Cardiac fibroblast (primary cell): Measurements from ENCODE around the gene TRIM74.
A peak's percentile ranks its signal among the peaks of the same experiment; 100 is the strongest.
"Not testable (repeated sequence)": the region's sequence is repeated elsewhere in the genome, so short reads cannot be mapped to it uniquely, and the experiment has no call there.

Source experiments
- DNase-seq, 2 donors: peaks; one replicate each; pipeline versions ENCODE4 v3.0.0 to v3.0.0-alpha.2; 2010; ENCODE audit warnings: low read depth in 2 of 2
- H3K4me3 ChIP-seq, 2 donors: replicated peaks in 1 of 2; 1 replicate in 1 of 2; 2 replicates in 1 of 2; pipeline ENCODE4 v1.5.1; 2011; ENCODE audit warnings: low read depth in 2 of 2, low read length in 2 of 2, mild to moderate bottlenecking in 2 of 2, moderate library complexity in 1 of 2
- CTCF ChIP-seq: IDR thresholded peaks from one replicate; pipeline ENCODE4 v1.5.1; 2011; ENCODE audit warnings: low read depth, mild to moderate bottlenecking, low read length, inconsistent platforms

Gene TRIM74

GRCh38 chr7:72963056-72963455, 6.2 kb downstream of the TRIM74 start:
- DNase-seq, H3K4me3 ChIP-seq: not testable (repeated sequence)

GRCh38 chr7:72961346-72961650, 8.0 kb downstream of the TRIM74 start:
- not testable (repeated sequence) for DNase-seq, H3K4me3 ChIP-seq

GRCh38 chr7:72960626-72961345, 8.5 kb downstream of the TRIM74 start:
- not testable (repeated sequence) for H3K4me3 ChIP-seq, DNase-seq

GRCh38 chr7:72960029-72960428, 9.2 kb downstream of the TRIM74 start:
- not testable (repeated sequence) for H3K4me3 ChIP-seq, DNase-seq

GRCh38 chr7:72954563-72955198, 14.6 kb downstream of the TRIM74 start:
- not testable (repeated sequence) for DNase-seq
- peak overlapping the region in 1 of 2 donors; percentile 28 for H3K4me3 ChIP-seq

GRCh38 chr7:72953901-72954562, 15.2 kb downstream of the TRIM74 start:
- H3K4me3 ChIP-seq = peak overlapping the region in 1 of 2 donors; percentile 28
- DNase-seq = not testable (repeated sequence)

GRCh38 chr7:72950432-72950831, 18.8 kb downstream of the TRIM74 start:
- not testable (repeated sequence) for H3K4me3 ChIP-seq, DNase-seq

GRCh38 chr7:72949686-72950085, 19.6 kb downstream of the TRIM74 start:
- DNase-seq, H3K4me3 ChIP-seq: not testable (repeated sequence)

- DNase-seq, H3K4me3 ChIP-seq: not testable (repeated sequence)
These were observed 20.0 kb downstream of the TRIM74 start for GRCh38 chr7:72949276-72949675.

- not testable (repeated sequence) for H3K4me3 ChIP-seq
These were observed 20.6 kb downstream of the TRIM74 start for GRCh38 chr7:72948714-72949113.

GRCh38 chr7:72946130-72946745, 23.0 kb downstream of the TRIM74 start:
- DNase-seq, H3K4me3 ChIP-seq: not testable (repeated sequence)
- peak; percentile 27 for TF ChIP-seq CTCF

More at GRCh38 chr7:72948714-72949113, 20.6 kb downstream of the TRIM74 start:
- not testable (repeated sequence) for DNase-seq

- not testable (repeated sequence) for DNase-seq, H3K4me3 ChIP-seq
These were observed 23.7 kb downstream of the TRIM74 start for GRCh38 chr7:72945597-72945996.

GRCh38 chr7:72944937-72945336, 24.3 kb downstream of the TRIM74 start:
- not testable (repeated sequence) for H3K4me3 ChIP-seq, DNase-seq

GRCh38 chr7:72942956-72943355, 26.3 kb downstream of the TRIM74 start:
- not testable (repeated sequence) for DNase-seq, H3K4me3 ChIP-seq

- H3K4me3 ChIP-seq, DNase-seq: not testable (repeated sequence)
These were observed 27.1 kb downstream of the TRIM74 start for GRCh38 chr7:72942022-72942705.
